Astrocyte (in vitro differentiated cells and primary cell): ENCODE measurements around the gene ACVR2B.

Experiments
- CTCF ChIP-seq: IDR thresholded peaks from 2 replicates; pipeline ENCODE4 v1.5.1; 2011; ENCODE audit warnings: low read depth, mild to moderate bottlenecking, inconsistent platforms, low read length, moderate library complexity; ENCODE audit not compliant: insufficient read depth
- EZH2 ChIP-seq: IDR thresholded peaks from 2 replicates; pipeline ENCODE4 v1.6.1; 2012; ENCODE audit warnings: mild to moderate bottlenecking, low read length, inconsistent platforms; ENCODE audit not compliant: insufficient read depth

- no peak for TF ChIP-seq CTCF
- TF ChIP-seq EZH2, result no peak
Measured at GRCh38 chr3:38487323-38487722, 33.6 kb downstream of the ACVR2B start.
